CD4-positive, alpha-beta T cell treated with Interleukin-17A for 4 hours (primary cell): ENCODE data around the gene GLT6D1.

ENCODE experiments used
- DNase-seq: peaks from one replicate; pipeline ENCODE4 v3.0.0-alpha.2; 2020; ENCODE audit warnings: mixed read lengths

The GLT6D1 gene

GRCh38 chr9:135607401-135608293, 31.7 kb downstream of the GLT6D1 start:
- no peak for DNase-seq

GRCh38 chr9:135606885-135607259, 32.5 kb downstream of the GLT6D1 start:
- DNase-seq, result no peak

GRCh38 chr9:135605238-135605781, 34.0 kb downstream of the GLT6D1 start:
- no peak for DNase-seq

GRCh38 chr9:135604437-135605237, 34.7 kb downstream of the GLT6D1 start:
- no peak for DNase-seq

- DNase-seq, result peak; percentile 58
Observed at GRCh38 chr9:135602789-135603481, 36.4 kb downstream of the GLT6D1 start.

- no peak for DNase-seq
Observed at GRCh38 chr9:135601988-135602387, 37.4 kb downstream of the GLT6D1 start.

GRCh38 chr9:135600296-135600817, 39.0 kb downstream of the GLT6D1 start:
- no peak for DNase-seq

- DNase-seq, result no peak
Observed at GRCh38 chr9:135596211-135596610, 43.1 kb downstream of the GLT6D1 start.

GRCh38 chr9:135592625-135593024, 46.7 kb downstream of the GLT6D1 start:
- no peak for DNase-seq

- no peak for DNase-seq
Observed at GRCh38 chr9:135592331-135592590, 47.1 kb downstream of the GLT6D1 start.

- no peak for DNase-seq
Observed at GRCh38 chr9:135591506-135592330, 47.6 kb downstream of the GLT6D1 start.

GRCh38 chr9:135590486-135591079, 48.8 kb downstream of the GLT6D1 start:
- DNase-seq, result no peak

GRCh38 chr9:135589596-135590485, 49.5 kb downstream of the GLT6D1 start:
- DNase-seq, result no peak

GRCh38 chr9:135588886-135589595, 50.3 kb downstream of the GLT6D1 start:
- DNase-seq, result no peak

- no peak for DNase-seq
Observed at GRCh38 chr9:135588371-135588770, 51.0 kb downstream of the GLT6D1 start.

GRCh38 chr9:135587658-135588057, 51.7 kb downstream of the GLT6D1 start:
- no peak for DNase-seq

GRCh38 chr9:135586601-135587109, 52.7 kb downstream of the GLT6D1 start:
- no peak for DNase-seq

- no peak for DNase-seq
Observed at GRCh38 chr9:135584934-135585333, 54.4 kb downstream of the GLT6D1 start.

- no peak for DNase-seq
Observed at GRCh38 chr9:135584371-135584770, 55.0 kb downstream of the GLT6D1 start.

- no peak for DNase-seq
Observed at GRCh38 chr9:135583688-135584011, 55.7 kb downstream of the GLT6D1 start.
